C1 segment of cervical spinal cord (tissue), 14 donors: ENCODE results near the gene CAPNS1.

ENCODE experiments used
- DNase-seq, 14 donors: peaks; one replicate each; lab custom pipeline; 2025; lab: John Stamatoyannopoulos, UW

The CAPNS1 gene

GRCh38 chr19:36139473-36140303 lies at the start of gene CAPNS1:
Gene CAPNS1 (plus strand): TSS chr19:36140066. CDS start chr19:36141012, 946 bp downstream.
- peak; percentile 74 to 99 (median 93) for DNase-seq

- DNase-seq: no peak
Measured at GRCh38 chr19:36090910-36091695, 48.8 kb upstream of the CAPNS1 start.

- DNase-seq: peak in 1 of 14 donors; percentile 5
Measured at GRCh38 chr19:36092566-36092965, 47.3 kb upstream of the CAPNS1 start.

- peak in 1 of 14 donors; percentile 47 for DNase-seq
Measured at GRCh38 chr19:36093146-36093662, 46.7 kb upstream of the CAPNS1 start.

GRCh38 chr19:36093687-36094086 lies 46.2 kb upstream of the CAPNS1 start:
- DNase-seq: peak in 5 of 14 donors; percentile 6 to 47 (median 13)

GRCh38 chr19:36097036-36097435 lies 42.8 kb upstream of the CAPNS1 start:
- peak in 12 of 14 donors; percentile 25 to 86 (median 73) for DNase-seq

- peak in 1 of 14 donors; percentile 83 for DNase-seq
Measured at GRCh38 chr19:36099166-36099785, 40.6 kb upstream of the CAPNS1 start.

GRCh38 chr19:36100476-36100875 lies 39.4 kb upstream of the CAPNS1 start:
- DNase-seq: peak in 3 of 14 donors; percentile 26 to 76 (median 30)

GRCh38 chr19:36101550-36102327 lies 38.1 kb upstream of the CAPNS1 start:
- no peak for DNase-seq

- no peak for DNase-seq
Measured at GRCh38 chr19:36103040-36103626, 36.7 kb upstream of the CAPNS1 start.

- DNase-seq: no peak
Measured at GRCh38 chr19:36103842-36104552, 35.9 kb upstream of the CAPNS1 start.

- peak in 1 of 14 donors; percentile 8 for DNase-seq
Measured at GRCh38 chr19:36106441-36106840, 33.4 kb upstream of the CAPNS1 start.

- DNase-seq: no peak
Measured at GRCh38 chr19:36106991-36107390, 32.9 kb upstream of the CAPNS1 start.

GRCh38 chr19:36108684-36109083 lies 31.2 kb upstream of the CAPNS1 start:
- DNase-seq: no peak

- DNase-seq: no peak
Measured at GRCh38 chr19:36110487-36111199, 29.2 kb upstream of the CAPNS1 start, which contains the start of gene OVOL3. Gene OVOL3 (plus strand): TSS chr19:36111143. CDS start chr19:36111203, 60 bp downstream.

GRCh38 chr19:36111200-36111539 lies 28.7 kb upstream of the CAPNS1 start:
- no peak for DNase-seq

- no peak for DNase-seq
Measured at GRCh38 chr19:36112678-36113077, 27.2 kb upstream of the CAPNS1 start.

GRCh38 chr19:36113425-36113824 lies 26.4 kb upstream of the CAPNS1 start:
- no peak for DNase-seq
